GM23248 (cell line): Measurements from ENCODE around the gene MEST. TPM values are rescaled to one million over a fixed set of nuclear protein-coding genes. Genes with fewer than 3 reads are reported as not detected.

Experiments
- DNase-seq: peaks from one replicate; pipeline ENCODE4 v3.0.0-alpha.2; 2015
- H2AFZ ChIP-seq: fragments of 200-600 bp; sonication (generic); 2 replicates; pipeline ENCODE4 v1.6.1; 2016; ENCODE audit warnings: antibody characterized with exemption
- H3F3A ChIP-seq: fragments of 200-600 bp; sonication (generic); 2 replicates; pipeline ENCODE4 v1.6.1; 2016; ENCODE audit warnings: mild to moderate bottlenecking, antibody characterized with exemption, mixed run types; ENCODE audit not compliant: insufficient read depth
- H3K27ac ChIP-seq: fragments of 200-600 bp; sonication (generic); 2 replicates; pipeline ENCODE4 v1.5.1; 2016; ENCODE audit warnings: mild to moderate bottlenecking
- H3K27me3 ChIP-seq: fragments of 200-600 bp; sonication (generic); replicated peaks from 2 replicates; pipeline ENCODE4 v1.6.1; 2016; ENCODE audit warnings: mild to moderate bottlenecking; ENCODE audit not compliant: insufficient read depth
- H3K36me3 ChIP-seq: fragments of 200-600 bp; sonication (generic); 2 replicates; pipeline ENCODE4 v1.6.1; 2016; ENCODE audit warnings: low read depth, mild to moderate bottlenecking
- H3K4me1 ChIP-seq: fragments of 200-600 bp; sonication (generic); 2 replicates; pipeline ENCODE4 v1.6.1; 2016; ENCODE audit warnings: mild to moderate bottlenecking; ENCODE audit not compliant: insufficient read depth
- H3K4me2 ChIP-seq: fragments of 200-600 bp; sonication (generic); one replicate; pipeline ENCODE4 v1.6.1; 2016; ENCODE audit warnings: mild to moderate bottlenecking; ENCODE audit not compliant: unreplicated experiment
- H3K4me3 ChIP-seq: fragments of 200-600 bp; sonication (generic); 2 replicates; pipeline ENCODE4 v1.5.1; 2016; ENCODE audit warnings: mild to moderate bottlenecking
- H3K79me2 ChIP-seq: fragments of 200-600 bp; sonication (generic); 2 replicates; pipeline ENCODE4 v1.6.1; 2016; ENCODE audit warnings: mild to moderate bottlenecking; ENCODE audit not compliant: insufficient read depth
- H3K9ac ChIP-seq: fragments of 200-600 bp; sonication (generic); 2 replicates; pipeline ENCODE4 v1.6.1; 2016; ENCODE audit warnings: mild to moderate bottlenecking
- H3K9me2 ChIP-seq: fragments of 200-600 bp; sonication (generic); 2 replicates; pipeline ENCODE4 v1.6.1; 2016; ENCODE audit warnings: mixed run types, mild to moderate bottlenecking, moderate library complexity; ENCODE audit not compliant: insufficient read depth
- H3K9me3 ChIP-seq: fragments of 200-600 bp; sonication (generic); one replicate; pipeline ENCODE4 v1.6.1; 2017; ENCODE audit warnings: low read depth
- H4K20me1 ChIP-seq: fragments of 200-600 bp; sonication (generic); 2 replicates; pipeline ENCODE4 v1.6.0; 2016; ENCODE audit not compliant: insufficient read depth
- EZH2 ChIP-seq: fragments of 200-600 bp; sonication (generic); IDR thresholded peaks from 2 replicates; pipeline ENCODE4 v1.6.1; 2018; ENCODE audit warnings: antibody characterized with exemption, mild to moderate bottlenecking; ENCODE audit not compliant: insufficient read depth, poor library complexity, severe bottlenecking
- EZH2phosphoT487 ChIP-seq: fragments of 200-600 bp; sonication (generic); IDR thresholded peaks from 2 replicates; pipeline ENCODE4 v1.6.1; 2018; ENCODE audit warnings: antibody characterized with exemption, moderate library complexity, mild to moderate bottlenecking, low read depth; ENCODE audit not compliant: insufficient read depth
- WGBS, 2 experiments: methylation state at CpG; one replicate each; pipeline ENCODE4 v1.1.6; 2015 to 2017; ENCODE audit warnings: low lambda C conversion rate in 2 of 2, low coverage in 1 of 2; ENCODE audit errors: missing lambda C conversion rate in 2 of 2; 5-methylcytosine and 5-hydroxymethylcytosine counted together
- in situ Hi-C: fragments of 300-500 bp; cut with MboI; formaldehyde crosslinking; loops from 2 replicates; pipeline ENCODE4 v1.15.0; 2020
- polyA plus RNA-seq: library from polyadenylated mRNA; unstranded; fragments of >200 nt; fragmentation: Nextera tagmentation; extraction: Ambion mirVana; gene quantifications from 2 replicates; pipeline ENCODE4 v1.2.1, GENCODE V29; 2016
- total RNA-seq: library from RNA; depleted of rRNA; stranded (reverse); fragments of >200 nt; shearing (Covaris generic); gene quantifications from 2 replicates; pipeline ENCODE4 v1.2.3, GENCODE V29; 2014

Gene MEST
- total and polyA plus RNA-seq, 2 experiments from 2014 or later, result 8.5 to 12.6 TPM

GRCh38 chr7:130478991-130479390, 12.9 kb upstream of the MEST start:
- no peaks in the 10 kb centered on the region for H3K4me1 ChIP-seq
- in situ Hi-C loops, result no loop called here
- DNase-seq, result no peak
- 9% methylated on average over 3 of the region's 3 CpGs for WGBS, 2 experiments
- no peak overlapping the region for H2AFZ ChIP-seq
- no peak overlapping the region for H3K4me3 ChIP-seq
- no peaks in the 10 kb centered on the region for H3K9me3 ChIP-seq
- no peaks in the 10 kb centered on the region for H3K36me3 ChIP-seq
- H3F3A ChIP-seq, result no peaks in the 10 kb centered on the region
- TF ChIP-seq EZH2, result no peak
- no peak for TF ChIP-seq EZH2phosphoT487
- H3K4me2 ChIP-seq, result no peak overlapping the region
- no peaks in the 10 kb centered on the region for H3K9me2 ChIP-seq
- H4K20me1 ChIP-seq, result no peaks in the 10 kb centered on the region
- 0 out of 2 replicates have a peak, but pooled peaks cover 2% of the 10 kb centered on the region for H3K27me3 ChIP-seq
- H3K79me2 ChIP-seq, result no peaks in the 10 kb centered on the region
- H3K27ac ChIP-seq, result no peak overlapping the region
- H3K9ac ChIP-seq, result no peak overlapping the region

- no peak overlapping the region for H3K4me2 ChIP-seq
- TF ChIP-seq EZH2 (no peak), EZH2phosphoT487 (no peak)
- DNase-seq, result no peak
- H3K27ac ChIP-seq, result no peak overlapping the region
- no peaks in the 10 kb centered on the region for H3K4me1 ChIP-seq
- H3K79me2 ChIP-seq, result no peaks in the 10 kb centered on the region
- no peaks in the 10 kb centered on the region for H3K9me3 ChIP-seq
- 0 out of 2 replicates have a peak, but pooled peaks cover 6% of the 10 kb centered on the region for H3K27me3 ChIP-seq
- no peak overlapping the region for H2AFZ ChIP-seq
- H4K20me1 ChIP-seq, result no peaks in the 10 kb centered on the region
- no peaks in the 10 kb centered on the region for H3K9me2 ChIP-seq
- no peaks in the 10 kb centered on the region for H3F3A ChIP-seq
- no peak overlapping the region for H3K4me3 ChIP-seq
- no peaks in the 10 kb centered on the region for H3K36me3 ChIP-seq
- in situ Hi-C loops, result no loop called here
- H3K9ac ChIP-seq, result no peak overlapping the region
- 33 to 49% methylated on average over 1 of the region's 1 CpG for WGBS, 2 experiments
Measured at GRCh38 chr7:130479716-130480400, 12.0 kb upstream of the MEST start.

DNA sequence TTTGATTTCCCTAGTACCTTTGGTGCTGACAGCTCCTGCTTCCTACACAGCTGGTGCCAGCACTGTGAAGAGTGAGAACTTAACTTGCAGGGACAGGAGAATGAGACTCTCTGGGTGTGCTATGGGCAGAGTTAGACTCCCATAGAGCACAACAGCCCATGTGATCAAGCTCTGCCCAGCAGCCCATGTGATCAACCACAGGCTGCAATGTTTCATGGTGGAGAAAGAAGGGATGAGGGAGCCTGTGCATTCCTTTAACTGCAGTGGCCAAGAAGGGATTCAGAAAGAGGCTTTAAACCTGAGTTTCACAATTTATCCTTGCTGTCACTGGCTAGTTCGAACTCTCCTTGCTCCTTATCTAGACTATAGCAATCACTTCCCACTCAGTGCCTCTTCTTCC, 10.0 kb upstream of the MEST start:
- Histone ChIP-seq H3K9me3 (no peaks in the 10 kb centered on the region), H4K20me1 (no peaks in the 10 kb centered on the region), H3K9me2 (no peaks in the 10 kb centered on the region), H3K4me2 (no peak overlapping the region), H3K36me3 (no peaks in the 10 kb centered on the region), H3F3A (no peaks in the 10 kb centered on the region), H3K4me1 (no peaks in the 10 kb centered on the region), H3K79me2 (no peaks in the 10 kb centered on the region), H3K27ac (no peak overlapping the region), H3K4me3 (no peak overlapping the region), H2AFZ (no peak overlapping the region), H3K27me3 (0 out of 2 replicates have a peak, but pooled peaks cover 6% of the 10 kb centered on the region), H3K9ac (no peak overlapping the region)
- in situ Hi-C loops, result no loop called here
- 65 to 78% methylated on average over 1 of the region's 1 CpG for WGBS, 2 experiments
- no peak for TF ChIP-seq EZH2phosphoT487
- no peak for TF ChIP-seq EZH2
- DNase-seq, result peak; percentile 21

DNA sequence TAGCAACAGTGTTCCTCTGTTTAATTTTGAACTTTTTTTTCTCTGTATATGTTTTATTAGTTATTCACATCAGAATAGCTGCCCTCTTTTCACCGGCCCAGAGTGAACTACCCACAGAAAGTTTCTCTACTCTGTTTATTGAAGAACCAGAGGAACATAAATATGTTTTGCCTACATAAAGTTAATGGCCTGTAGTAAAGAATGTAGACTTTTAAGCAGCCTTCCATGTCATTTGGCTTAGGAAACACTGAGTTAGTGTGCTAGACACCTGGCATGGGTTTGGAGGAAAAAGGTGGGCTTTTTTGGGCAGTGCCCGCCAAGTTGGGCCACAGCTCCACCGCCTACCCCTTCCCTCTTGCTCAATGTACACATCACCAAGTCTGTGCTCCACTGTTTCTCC, 8.9 kb upstream of the MEST start:
- Histone ChIP-seq H3K4me3 (no peak overlapping the region), H3K9me3 (no peaks in the 10 kb centered on the region), H3K79me2 (no peaks in the 10 kb centered on the region), H3K9me2 (no peaks in the 10 kb centered on the region), H3K27me3 (peaks cover 6% of the 10 kb centered on the region; the same call in 1 of the 2 replicates), H3K4me1 (no peaks in the 10 kb centered on the region), H3K27ac (no peak overlapping the region), H4K20me1 (no peaks in the 10 kb centered on the region), H3K9ac (no peak overlapping the region), H2AFZ (no peak overlapping the region), H3K4me2 (no peak overlapping the region), H3K36me3 (no peaks in the 10 kb centered on the region), H3F3A (no peaks in the 10 kb centered on the region)
- 82% methylated on average over 3 of the region's 3 CpGs for WGBS, 2 experiments
- DNase-seq, result no peak
- in situ Hi-C loops, result no loop called here
- TF ChIP-seq EZH2phosphoT487 (no peak), EZH2 (no peak)
